GM19468 (cell line): ENCODE data around the gene UBE2D3.

Experiments
- ATAC-seq: cut with Tn5 transposase; IDR thresholded peaks from one replicate; pipeline ENCODE4 v1.9.1; 2021; ENCODE audit warnings: mild to moderate bottlenecking, moderate library complexity, moderate number of reproducible peaks; ENCODE audit not compliant: unreplicated experiment; ENCODE audit errors: extremely low read depth

Gene UBE2D3

GRCh38 chr4:102799816-102800215 lies 27.5 kb downstream of the UBE2D3 start:
- no peak for ATAC-seq

GRCh38 chr4:102794999-102795398 lies 32.4 kb downstream of the UBE2D3 start:
- no peak for ATAC-seq

GRCh38 chr4:102792361-102792936 lies 34.9 kb downstream of the UBE2D3 start:
- ATAC-seq, result no peak

- ATAC-seq, result no peak
Observed at GRCh38 chr4:102791318-102791835, 36.0 kb downstream of the UBE2D3 start.

- ATAC-seq, result no peak
Observed at GRCh38 chr4:102789317-102789717, 38.0 kb downstream of the UBE2D3 start.

- no peak for ATAC-seq
Observed at GRCh38 chr4:102787944-102788343, 39.4 kb downstream of the UBE2D3 start.

GRCh38 chr4:102787096-102787881 lies 40.1 kb downstream of the UBE2D3 start:
- ATAC-seq, result no peak

GRCh38 chr4:102786279-102786678 lies 41.1 kb downstream of the UBE2D3 start:
- no peak for ATAC-seq

- no peak for ATAC-seq
Observed at GRCh38 chr4:102783006-102783405, 44.3 kb downstream of the UBE2D3 start.

- ATAC-seq, result no peak
Observed at GRCh38 chr4:102781570-102781969, 45.8 kb downstream of the UBE2D3 start.

GRCh38 chr4:102780476-102781144 lies 46.7 kb downstream of the UBE2D3 start:
- ATAC-seq, result no peak

GRCh38 chr4:102779204-102779603 lies 48.1 kb downstream of the UBE2D3 start:
- no peak for ATAC-seq

GRCh38 chr4:102778720-102779119 lies 48.6 kb downstream of the UBE2D3 start:
- ATAC-seq, result no peak

GRCh38 chr4:102775805-102776204 lies 51.5 kb downstream of the UBE2D3 start:
- no peak for ATAC-seq

- ATAC-seq, result no peak
Observed at GRCh38 chr4:102774254-102774653, 53.1 kb downstream of the UBE2D3 start.

- no peak for ATAC-seq
Observed at GRCh38 chr4:102772738-102773340, 54.5 kb downstream of the UBE2D3 start.

- ATAC-seq, result no peak
Observed at GRCh38 chr4:102764901-102765300, 62.5 kb downstream of the UBE2D3 start.

- no peak for ATAC-seq
Observed at GRCh38 chr4:102761906-102762305, 65.4 kb downstream of the UBE2D3 start.

- ATAC-seq, result no peak
Observed at GRCh38 chr4:102761296-102761701, 66.1 kb downstream of the UBE2D3 start.

- peak; percentile 92 for ATAC-seq
Observed at GRCh38 chr4:102760645-102761295, 66.6 kb downstream of the UBE2D3 start, which contains the start of gene MANBA. Gene MANBA (minus strand): TSS chr4:102760968. CDS start chr4:102760894, 74 bp downstream.
